Gastrocnemius medialis (tissue), 4 donors: ENCODE data around the gene PSMC1. TPM values are rescaled to one million over a fixed set of nuclear protein-coding genes. Genes with fewer than 3 reads are reported as not detected.
A peak's percentile ranks its signal among the peaks of the same experiment; 100 is the strongest.

Experiments used
- ATAC-seq, 2 donors: fragments of 150-250 bp; one replicate each; pipeline ENCODE4 v1.9.1; 2016
- DNase-seq, 2 donors: peaks; one replicate each; pipeline ENCODE4 v3.0.0-alpha.2; 2019
- H3K27ac ChIP-seq, 4 donors: fragments of 200-600 bp; sonication (generic); 1 replicate in 1 of 4; 2 replicates in 3 of 4; pipeline ENCODE4 v1.5.1; 2016 to 2018; ENCODE audit warnings: mild to moderate bottlenecking in 2 of 4, moderate library complexity in 1 of 4
- H3K27me3 ChIP-seq, 3 donors: fragments of 200-600 bp; sonication (generic) in 2 of 3; 1 replicate in 1 of 3; 2 replicates in 2 of 3; pipeline versions ENCODE4 v1.5.1 to v1.6.0; 2016 to 2019; ENCODE audit warnings: mild to moderate bottlenecking in 1 of 3, moderate library complexity in 1 of 3
- H3K36me3 ChIP-seq, 2 donors: fragments of 200-600 bp; sonication (generic) in 1 of 2; one replicate each; pipeline ENCODE4 v1.5.1; 2017 to 2018
- H3K4me1 ChIP-seq, 2 donors: fragments of 200-600 bp; sonication (generic) in 1 of 2; one replicate each; pipeline ENCODE4 v1.5.1; 2016 to 2017; ENCODE audit warnings: mild to moderate bottlenecking in 2 of 2
- H3K4me3 ChIP-seq, 4 donors: fragments of 200-600 bp; sonication (generic) in 3 of 4; 1 replicate in 1 of 4; 2 replicates in 3 of 4; pipeline ENCODE4 v1.5.1; 2016 to 2019; ENCODE audit warnings: mild to moderate bottlenecking in 2 of 4
- H3K9me3 ChIP-seq, 3 donors: fragments of 200-600 bp; sonication (generic) in 2 of 3; 1 replicate in 1 of 3; 2 replicates in 2 of 3; pipeline ENCODE4 v1.5.1; 2016 to 2019
- POLR2A ChIP-seq, 2 donors: fragments of 450-650 bp; IDR thresholded peaks; one replicate each; pipeline ENCODE4 v1.6.1; 2017; ENCODE audit warnings: antibody characterized with exemption in 2 of 2, mild to moderate bottlenecking in 2 of 2, moderate library complexity in 2 of 2
- in situ Hi-C, 4 donors: fragments of 200-750 bp; cut with MboI; loops; one replicate each; pipeline versions ENCODE4 v1.15.0 to v1.8.0; 2017; ENCODE audit warnings: low sequenced_read_pairs in 4 of 4
- intact Hi-C: fragments of 100-400 bp; cut with DNase I; formaldehyde crosslinking; loops from one replicate; pipeline ENCODE4 v1.15.1; 2023; ENCODE audit warnings: low total_unique reads
- total RNA-seq, 4 donors: library from RNA; depleted of rRNA; stranded (reverse); fragments of >200 nt; gene quantifications; one replicate each; pipeline versions ENCODE4 v1.1.0 to v1.2.3, GENCODE V29; 2016
- TF ChIP-seq, protein P1 (sequence below), 5 experiments: fragments of 450-650 bp in 3 of 5; fragments of 200-600 bp in 2 of 5; sonication (generic) in 2 of 5; IDR thresholded peaks in 4 of 5; conservative IDR thresholded peaks in 1 of 5; 1 replicate in 4 of 5; 2 replicates in 1 of 5; pipeline ENCODE4 v1.5.1; 2016 to 2019; ENCODE audit warnings: antibody characterized with exemption in 5 of 5, mild to moderate bottlenecking in 3 of 5, moderate library complexity in 3 of 5

PSMC1 gene
- total RNA-seq, 4 donors from 2014 or later: 374 to 642 (median 528) TPM

DNA sequence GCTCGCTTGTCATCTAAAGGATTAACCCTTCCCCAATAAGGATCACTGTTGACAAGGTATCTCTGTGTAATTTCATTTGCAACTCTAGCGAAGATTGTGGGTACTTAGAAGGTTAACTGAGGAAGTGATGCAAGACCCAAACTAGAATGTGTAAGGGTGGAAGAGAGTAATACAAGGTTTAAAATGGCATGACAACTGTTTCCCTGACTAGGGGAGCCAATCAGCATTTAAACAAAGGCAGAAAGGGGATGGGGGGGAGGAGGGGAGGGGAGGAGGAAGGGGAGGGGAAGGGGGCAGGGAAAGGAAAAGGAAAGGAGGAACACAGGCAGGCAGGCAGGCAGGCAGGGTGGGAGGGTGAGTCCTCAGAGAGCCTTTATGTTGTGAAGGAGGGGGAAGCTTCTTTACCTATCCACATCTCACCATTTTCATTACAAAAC lies 44.3 kb downstream of the PSMC1 start:
- Histone ChIP-seq H3K4me3 (no peak overlapping the region), H3K27me3 (no peaks in the 10 kb centered on the region), H3K4me1 (peaks cover 27 to 32% of the 10 kb centered on the region in 2 donors), H3K9me3 (no peaks in the 10 kb centered on the region), H3K36me3 (peaks cover 0 to 39% of the 10 kb centered on the region in 2 donors), H3K27ac (peak overlapping the region; percentile 74 to 88 (median 82))
- TF ChIP-seq, protein P1, sequence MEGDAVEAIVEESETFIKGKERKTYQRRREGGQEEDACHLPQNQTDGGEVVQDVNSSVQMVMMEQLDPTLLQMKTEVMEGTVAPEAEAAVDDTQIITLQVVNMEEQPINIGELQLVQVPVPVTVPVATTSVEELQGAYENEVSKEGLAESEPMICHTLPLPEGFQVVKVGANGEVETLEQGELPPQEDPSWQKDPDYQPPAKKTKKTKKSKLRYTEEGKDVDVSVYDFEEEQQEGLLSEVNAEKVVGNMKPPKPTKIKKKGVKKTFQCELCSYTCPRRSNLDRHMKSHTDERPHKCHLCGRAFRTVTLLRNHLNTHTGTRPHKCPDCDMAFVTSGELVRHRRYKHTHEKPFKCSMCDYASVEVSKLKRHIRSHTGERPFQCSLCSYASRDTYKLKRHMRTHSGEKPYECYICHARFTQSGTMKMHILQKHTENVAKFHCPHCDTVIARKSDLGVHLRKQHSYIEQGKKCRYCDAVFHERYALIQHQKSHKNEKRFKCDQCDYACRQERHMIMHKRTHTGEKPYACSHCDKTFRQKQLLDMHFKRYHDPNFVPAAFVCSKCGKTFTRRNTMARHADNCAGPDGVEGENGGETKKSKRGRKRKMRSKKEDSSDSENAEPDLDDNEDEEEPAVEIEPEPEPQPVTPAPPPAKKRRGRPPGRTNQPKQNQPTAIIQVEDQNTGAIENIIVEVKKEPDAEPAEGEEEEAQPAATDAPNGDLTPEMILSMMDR (IDR thresholded peaks at IDR 0.05 in 4 of 5, conservative IDR thresholded peaks at IDR 0.05 in 1 of 5): no peak
- TF ChIP-seq POLR2A (IDR thresholded peaks at IDR 0.05): no peak
- peak in 1 of 2 donors; percentile 15 for ATAC-seq
- DNase-seq: no peak
- intact Hi-C loops (loop anchor here (1.0 to 5.0 kb wide), 6 partner anchors 82 to 527 kb away; no protein-coding TSS in a partner anchor), in situ Hi-C loops (loop anchor here (5.0 to 25.0 kb wide), 5 partner anchors 97 to 464 kb away; partner anchors contain the start of gene CALM1 (in 1 of the 4))

DNA sequence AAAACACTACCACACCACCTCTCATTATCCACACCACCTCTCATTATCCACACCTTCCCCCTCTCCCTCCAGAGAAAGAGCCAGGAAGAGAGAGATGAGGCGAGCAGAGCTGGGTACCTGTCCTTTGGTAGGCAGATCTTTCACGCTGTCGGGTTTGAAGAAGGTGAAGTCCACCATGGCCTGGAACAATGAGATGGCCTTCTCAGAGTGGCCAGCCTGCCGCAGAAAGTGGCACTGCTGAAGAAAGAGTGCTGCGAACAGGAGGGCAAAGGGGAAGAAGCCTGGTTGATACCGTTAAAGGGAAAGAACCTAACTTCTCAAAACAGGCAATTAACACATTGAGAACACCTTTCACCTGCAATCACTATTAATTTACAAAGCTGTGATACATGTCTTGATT lies 44.8 kb downstream of the PSMC1 start:
- in situ Hi-C loops: loop anchor here (5.0 to 25.0 kb wide), 5 partner anchors 96 to 464 kb away; partner anchors contain the start of gene CALM1 (in 1 of the 4)

DNA sequence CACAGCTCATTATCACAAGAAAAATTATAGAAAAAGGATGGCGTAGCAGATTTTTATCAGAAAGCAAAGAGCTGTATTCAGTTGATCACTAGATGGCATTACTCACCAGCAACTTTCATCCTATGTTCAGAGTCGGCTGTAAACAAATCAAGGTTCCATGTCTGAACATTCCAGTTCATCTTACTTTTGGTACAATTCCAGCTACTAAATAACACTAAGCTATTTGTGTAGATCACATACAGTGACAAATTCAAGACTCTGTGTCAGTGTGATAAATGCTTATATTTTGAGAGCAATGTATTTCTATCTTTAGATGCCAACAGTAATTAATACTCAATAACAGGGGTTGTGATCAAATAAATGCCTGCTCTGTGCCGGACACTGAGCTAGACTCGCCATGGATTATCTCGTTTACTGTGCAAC lies 45.3 kb downstream of the PSMC1 start:
- DNase-seq: no peak
- in situ Hi-C loops: loop anchor here (5.0 to 25.0 kb wide), 5 partner anchors 96 to 463 kb away; partner anchors contain the start of gene CALM1 (in 1 of the 4)
- intact Hi-C loops: loop anchor here (1.0 to 5.0 kb wide), 6 partner anchors 81 to 526 kb away; no protein-coding TSS in a partner anchor
- no peak overlapping the region for H3K4me3 ChIP-seq
- H3K27me3 ChIP-seq: no peaks in the 10 kb centered on the region
- TF ChIP-seq POLR2A (IDR thresholded peaks at IDR 0.05): no peak
- TF ChIP-seq, protein P1 (IDR thresholded peaks at IDR 0.05 in 4 of 5, conservative IDR thresholded peaks at IDR 0.05 in 1 of 5): peak in 4 of 5 experiments; percentile 36 to 66 (median 45)
- peak; percentile 77 to 78 for ATAC-seq
- H3K27ac ChIP-seq: peak overlapping the region; percentile 74 to 88 (median 82)
- H3K9me3 ChIP-seq: no peaks in the 10 kb centered on the region
- peaks cover 0 to 38% of the 10 kb centered on the region in 2 donors for H3K36me3 ChIP-seq
- peaks cover 27 to 32% of the 10 kb centered on the region in 2 donors for H3K4me1 ChIP-seq

More for the DNA sequence above, 44.8 kb downstream of the PSMC1 start:
- Histone ChIP-seq H3K27ac (peak overlapping the region; percentile 74 to 88 (median 82)), H3K4me1 (peaks cover 27 to 32% of the 10 kb centered on the region in 2 donors), H3K36me3 (peaks cover 0 to 39% of the 10 kb centered on the region in 2 donors), H3K4me3 (no peak overlapping the region), H3K9me3 (no peaks in the 10 kb centered on the region), H3K27me3 (no peaks in the 10 kb centered on the region)
- DNase-seq: no peak
- intact Hi-C loops: loop anchor here (1.0 to 5.0 kb wide), 6 partner anchors 81 to 526 kb away; no protein-coding TSS in a partner anchor
- peak in 1 of 2 donors; percentile 8 for ATAC-seq
- TF ChIP-seq, protein P1 (IDR thresholded peaks at IDR 0.05 in 4 of 5, conservative IDR thresholded peaks at IDR 0.05 in 1 of 5): no peak
- no peak for TF ChIP-seq POLR2A (IDR thresholded peaks at IDR 0.05)

DNA sequence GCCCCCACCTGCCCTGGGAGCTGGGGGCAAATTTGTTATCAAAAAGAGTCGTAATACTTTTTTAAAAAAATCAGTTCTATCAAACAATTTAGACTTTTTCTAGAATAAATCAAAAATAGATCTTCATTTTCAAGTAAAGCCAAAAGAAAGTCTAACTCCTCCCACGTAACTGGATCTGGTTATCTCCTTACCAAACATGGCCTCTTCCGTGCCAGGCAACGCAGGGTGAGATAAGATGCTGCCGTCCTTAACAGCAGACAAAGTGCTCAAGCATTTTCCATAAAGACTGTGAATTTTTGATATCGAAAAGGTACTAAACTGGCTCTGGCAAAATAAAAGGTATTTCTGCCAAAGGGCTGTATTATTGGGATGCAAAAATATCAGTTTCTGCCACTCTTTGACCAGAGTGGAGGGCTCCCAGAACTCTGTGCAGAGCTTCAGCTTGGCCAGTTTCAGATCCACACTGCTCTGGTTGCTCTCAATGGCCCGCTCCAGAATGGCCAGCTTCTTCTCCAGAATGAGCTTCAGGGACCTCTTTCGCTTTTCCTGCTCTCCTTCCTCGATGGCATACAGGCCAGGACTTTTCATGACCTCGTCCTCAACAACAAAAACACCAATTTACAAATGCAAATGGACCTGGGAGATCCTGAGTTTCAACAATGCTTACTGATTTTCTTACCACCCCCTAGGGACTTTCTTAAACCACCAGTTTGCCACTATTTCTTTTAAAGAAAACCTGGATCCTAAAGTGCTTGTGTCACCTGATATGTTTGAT lies 46.4 kb downstream of the PSMC1 start:
- in situ Hi-C loops: loop anchor here (5.0 to 25.0 kb wide), 5 partner anchors 95 to 462 kb away; partner anchors contain the start of gene CALM1 (in 1 of the 4)
- DNase-seq (no peak), ATAC-seq (no peak)
- intact Hi-C loops: loop anchor here (5.0 kb wide), 3 partner anchors 80 to 525 kb away; no protein-coding TSS in a partner anchor
- Histone ChIP-seq H3K9me3 (no peaks in the 10 kb centered on the region), H3K27me3 (no peaks in the 10 kb centered on the region), H3K4me1 (peaks cover 31 to 32% of the 10 kb centered on the region in 2 donors), H3K27ac (peak overlapping the region; percentile 74 to 88 (median 82)), H3K36me3 (peaks cover 0 to 28% of the 10 kb centered on the region in 2 donors), H3K4me3 (no peak overlapping the region)
- TF ChIP-seq, protein P1 (IDR thresholded peaks at IDR 0.05 in 4 of 5, conservative IDR thresholded peaks at IDR 0.05 in 1 of 5): no peak
- TF ChIP-seq POLR2A (IDR thresholded peaks at IDR 0.05): no peak
